Mesothelial cell of epicardium (in vitro differentiated cells): Measurements from ENCODE around the gene PITHD1. TPM values are rescaled to one million over a fixed set of nuclear protein-coding genes. Genes with fewer than 3 reads are reported as not detected.

Experiments
- DNase-seq, 2 experiments: peaks; one replicate each; pipeline ENCODE4 v3.0.0; 2021; ENCODE audit warnings: low spot score in 2 of 2; ENCODE audit not compliant: unreplicated experiment in 2 of 2
- H3K27ac Mint-ChIP-seq: 2 replicates; pipeline ENCODE4 v1.8.0; 2021; ENCODE audit warnings: mixed read lengths
- H3K27me3 Mint-ChIP-seq: 2 replicates; pipeline ENCODE4 v1.8.0; 2021; ENCODE audit warnings: low read depth, mixed read lengths
- H3K36me3 Mint-ChIP-seq: 2 replicates; pipeline ENCODE4 v1.8.0; 2021; ENCODE audit warnings: mixed read lengths
- H3K4me1 Mint-ChIP-seq: 2 replicates; pipeline ENCODE4 v1.8.0; 2021; ENCODE audit warnings: mixed read lengths
- H3K4me3 Mint-ChIP-seq: 2 replicates; pipeline ENCODE4 v1.8.0; 2021; ENCODE audit warnings: mild to moderate bottlenecking, moderate library complexity, mixed read lengths
- H3K9me3 Mint-ChIP-seq: 2 replicates; pipeline ENCODE4 v1.8.0; 2021; ENCODE audit warnings: mixed read lengths
- total RNA-seq: library from RNA; stranded (reverse); gene quantifications from 3 replicates; pipeline ENCODE4 v1.2.1, GENCODE V29; 2021
- TF ChIP-seq, protein P1 (sequence below): fragments of 200-600 bp; sonication (generic); IDR thresholded peaks from one replicate; pipeline ENCODE4 v1.5.0; 2021; ENCODE audit warnings: antibody characterized with exemption; ENCODE audit not compliant: unreplicated experiment

PITHD1 gene
- total RNA-seq, 1 donor from 2014 or later = 52.1 TPM

DNA sequence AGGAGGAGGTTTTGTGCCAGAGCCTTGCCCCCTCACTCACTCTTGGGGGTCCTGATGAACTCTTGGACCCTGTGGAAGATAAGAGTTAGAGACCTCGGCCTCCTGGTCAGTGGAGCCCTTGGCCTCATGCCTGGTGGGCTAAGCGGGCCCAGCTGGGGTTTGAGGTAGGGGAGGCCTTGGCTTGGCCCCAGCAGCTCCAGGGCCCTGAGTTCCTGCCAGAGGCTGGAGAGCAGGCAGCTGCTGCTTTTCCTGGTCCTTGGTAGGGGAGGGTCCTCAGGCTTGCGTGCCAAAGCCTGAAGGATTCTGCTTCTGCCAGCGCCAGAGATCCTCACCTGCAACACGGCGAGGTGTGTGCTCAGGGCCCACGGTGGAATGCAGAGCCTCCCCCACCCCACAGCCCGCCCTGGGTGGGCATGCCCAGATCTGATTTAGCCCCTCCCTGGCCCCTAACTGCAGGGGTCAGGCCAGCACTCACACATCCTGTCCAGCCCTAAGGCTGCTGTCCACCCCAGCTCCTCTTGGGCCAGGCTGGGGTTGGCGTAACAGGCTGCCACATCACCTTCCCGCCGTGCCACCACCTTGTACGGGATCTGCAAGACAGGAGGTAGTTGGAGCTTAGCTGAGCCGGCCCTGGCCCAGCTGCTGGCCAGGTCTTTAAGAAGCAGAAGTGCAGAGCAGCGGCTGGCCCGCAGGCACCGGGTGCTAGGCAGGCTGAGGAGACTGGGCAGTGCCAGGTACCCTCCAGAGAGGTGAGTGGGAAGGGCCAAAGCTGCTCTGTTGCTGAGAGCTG, 17.7 kb downstream of the PITHD1 start:
- TF ChIP-seq, protein P1, sequence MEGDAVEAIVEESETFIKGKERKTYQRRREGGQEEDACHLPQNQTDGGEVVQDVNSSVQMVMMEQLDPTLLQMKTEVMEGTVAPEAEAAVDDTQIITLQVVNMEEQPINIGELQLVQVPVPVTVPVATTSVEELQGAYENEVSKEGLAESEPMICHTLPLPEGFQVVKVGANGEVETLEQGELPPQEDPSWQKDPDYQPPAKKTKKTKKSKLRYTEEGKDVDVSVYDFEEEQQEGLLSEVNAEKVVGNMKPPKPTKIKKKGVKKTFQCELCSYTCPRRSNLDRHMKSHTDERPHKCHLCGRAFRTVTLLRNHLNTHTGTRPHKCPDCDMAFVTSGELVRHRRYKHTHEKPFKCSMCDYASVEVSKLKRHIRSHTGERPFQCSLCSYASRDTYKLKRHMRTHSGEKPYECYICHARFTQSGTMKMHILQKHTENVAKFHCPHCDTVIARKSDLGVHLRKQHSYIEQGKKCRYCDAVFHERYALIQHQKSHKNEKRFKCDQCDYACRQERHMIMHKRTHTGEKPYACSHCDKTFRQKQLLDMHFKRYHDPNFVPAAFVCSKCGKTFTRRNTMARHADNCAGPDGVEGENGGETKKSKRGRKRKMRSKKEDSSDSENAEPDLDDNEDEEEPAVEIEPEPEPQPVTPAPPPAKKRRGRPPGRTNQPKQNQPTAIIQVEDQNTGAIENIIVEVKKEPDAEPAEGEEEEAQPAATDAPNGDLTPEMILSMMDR = no peak
- no peak for DNase-seq
- Mint-ChIP-seq H3K27me3 (no peaks in the 10 kb centered on the region), H3K36me3 (peaks cover 3% of the 10 kb centered on the region), H3K4me1 (peaks cover 20% of the 10 kb centered on the region), H3K4me3 (no peak overlapping the region), H3K27ac (no peak overlapping the region), H3K9me3 (no peaks in the 10 kb centered on the region)

DNA sequence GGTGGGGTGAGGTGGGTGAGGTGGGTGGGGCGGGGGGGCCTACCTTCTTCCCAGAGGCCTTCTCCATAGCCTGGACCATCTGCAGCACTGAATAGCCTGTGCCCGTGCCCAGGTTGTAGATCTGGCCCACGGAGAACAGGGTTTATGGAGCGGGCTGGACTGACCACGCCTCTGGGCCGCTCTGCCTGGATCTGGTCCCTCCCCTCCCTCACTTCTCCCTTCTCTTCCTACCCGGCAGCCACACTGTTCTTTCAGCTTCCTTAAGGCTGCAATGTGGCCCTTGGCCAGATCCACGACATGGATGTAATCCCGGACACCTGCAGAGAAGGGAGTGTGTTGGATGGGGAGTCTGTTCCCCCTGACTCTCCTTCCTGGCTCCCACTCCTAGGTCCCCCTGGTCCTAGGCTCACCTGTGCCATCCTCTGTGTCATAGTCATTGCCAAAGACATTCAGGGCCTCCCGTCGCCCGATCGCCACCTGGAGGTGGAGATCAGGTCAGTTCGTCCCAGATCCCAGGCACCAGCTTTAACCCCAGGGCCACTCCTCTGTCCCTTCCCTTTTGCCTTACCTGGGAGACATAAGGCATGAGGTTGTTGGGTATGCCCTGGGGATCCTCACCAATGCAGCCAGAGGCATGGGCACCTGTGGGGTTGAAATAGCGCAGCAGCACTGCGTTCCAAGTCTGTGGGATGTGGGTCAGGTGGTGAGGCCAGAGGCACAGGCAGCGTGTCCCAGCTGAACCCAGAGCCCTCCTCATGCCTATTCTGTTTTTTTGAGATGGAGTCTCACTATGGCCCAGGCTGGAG, 18.5 kb downstream of the PITHD1 start:
- H3K27me3 Mint-ChIP-seq = no peaks in the 10 kb centered on the region
- H3K4me1 Mint-ChIP-seq = peaks cover 20% of the 10 kb centered on the region
- H3K9me3 Mint-ChIP-seq = no peaks in the 10 kb centered on the region
- no peak overlapping the region for H3K27ac Mint-ChIP-seq
- H3K36me3 Mint-ChIP-seq = peaks cover 3% of the 10 kb centered on the region
- no peak for DNase-seq
- TF ChIP-seq, protein P1 = no peak
- H3K4me3 Mint-ChIP-seq = no peak overlapping the region

DNA sequence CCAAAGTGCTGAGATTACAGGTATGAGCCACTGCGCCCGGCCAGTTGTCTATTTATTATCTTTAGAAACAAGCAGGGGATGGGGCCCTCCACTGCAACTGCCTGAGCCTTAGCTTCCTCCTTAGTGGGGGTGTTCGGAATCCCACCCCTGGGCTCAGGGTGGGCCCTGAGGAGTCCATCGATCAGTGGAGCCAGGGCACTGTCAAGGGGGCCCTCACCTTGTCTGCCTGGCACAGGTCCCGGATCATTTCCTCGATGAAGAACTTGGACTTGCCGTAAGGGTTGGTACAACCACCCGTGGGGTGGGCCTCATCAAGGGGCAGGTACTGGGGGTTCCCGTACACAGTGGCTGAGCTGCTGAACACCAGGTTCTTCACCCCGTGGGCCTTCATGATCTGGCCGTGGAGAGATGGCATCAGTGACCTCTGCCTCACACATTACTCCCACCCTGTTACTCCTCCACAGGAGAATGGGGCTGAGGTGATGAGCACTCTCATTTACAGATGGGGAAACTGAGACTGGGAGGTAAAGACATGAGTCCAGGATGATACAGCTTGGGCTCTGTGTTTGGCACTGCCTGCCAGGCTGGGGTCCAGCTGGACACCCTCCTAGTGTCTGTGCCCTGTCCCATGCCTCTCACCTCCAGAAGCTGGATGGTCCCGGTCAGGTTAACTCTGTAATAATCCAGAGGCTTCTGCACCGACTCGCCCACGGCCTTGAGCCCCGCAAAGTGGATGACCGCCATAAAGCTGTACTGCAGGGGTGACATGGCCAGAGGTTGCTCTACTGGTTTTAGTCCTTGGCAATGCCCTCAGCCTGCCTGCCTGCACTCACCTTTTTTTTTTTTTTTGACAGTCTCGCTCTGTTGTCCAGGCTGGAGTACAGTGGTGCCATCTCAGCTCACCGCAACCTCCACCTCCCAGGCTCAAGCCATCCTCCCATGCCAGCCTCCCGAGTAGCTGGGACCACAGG, 19.5 kb downstream of the PITHD1 start:
- H3K9me3 Mint-ChIP-seq = no peaks in the 10 kb centered on the region
- no peaks in the 10 kb centered on the region for H3K27me3 Mint-ChIP-seq
- peaks cover 3% of the 10 kb centered on the region for H3K36me3 Mint-ChIP-seq
- H3K27ac Mint-ChIP-seq = no peak overlapping the region
- TF ChIP-seq, protein P1 = no peak
- DNase-seq = no peak
- peaks cover 15% of the 10 kb centered on the region for H3K4me1 Mint-ChIP-seq
- no peak overlapping the region for H3K4me3 Mint-ChIP-seq

DNA sequence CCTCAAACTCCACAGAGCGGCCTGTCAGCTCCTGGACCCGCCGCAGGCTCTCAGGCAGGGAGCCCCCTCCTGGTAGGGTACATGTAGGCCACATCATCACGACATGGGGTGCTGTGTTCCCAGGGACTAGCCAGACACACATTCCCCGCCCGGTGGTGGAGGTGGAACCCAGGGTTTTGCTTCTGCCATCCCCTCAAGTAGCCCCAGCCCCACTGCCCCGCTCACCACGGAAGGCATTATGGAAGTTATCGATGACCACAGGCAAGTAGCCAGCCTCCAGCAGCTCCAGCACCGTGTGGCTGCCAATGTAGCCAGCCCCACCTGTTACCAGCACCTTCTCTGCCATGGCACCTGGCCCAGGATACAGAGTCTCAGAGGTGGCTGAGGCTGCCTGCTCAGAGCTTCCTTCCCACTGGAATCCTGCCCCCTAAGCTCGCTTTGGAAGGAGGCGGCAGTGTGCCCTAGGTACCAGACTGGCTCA, 20.5 kb downstream of the PITHD1 start:
- TF ChIP-seq, protein P1 = no peak
- Mint-ChIP-seq H3K27me3 (no peaks in the 10 kb centered on the region), H3K9me3 (no peaks in the 10 kb centered on the region), H3K4me1 (peaks cover 15% of the 10 kb centered on the region), H3K4me3 (peak overlapping the region; percentile 76), H3K36me3 (peaks cover 3% of the 10 kb centered on the region), H3K27ac (peak overlapping the region; percentile 43)
- no peak for DNase-seq

DNA sequence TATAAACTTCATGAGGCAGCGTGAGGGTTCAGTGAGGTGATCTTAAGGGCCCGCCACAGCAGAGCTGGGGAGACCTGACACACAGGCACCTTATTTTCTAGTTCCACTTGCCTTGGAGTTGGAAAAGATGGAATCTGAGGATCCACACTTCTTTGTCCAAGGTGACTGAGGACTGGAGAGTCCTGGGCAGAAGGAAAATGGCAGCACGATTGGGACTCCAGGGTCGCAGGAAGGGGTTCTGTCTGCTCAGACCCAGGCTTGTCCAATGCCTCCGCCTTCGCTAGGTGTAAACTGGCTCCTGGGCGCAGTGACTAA, 21.0 kb downstream of the PITHD1 start:
- Mint-ChIP-seq H3K9me3 (no peaks in the 10 kb centered on the region), H3K4me1 (peaks cover 15% of the 10 kb centered on the region), H3K4me3 (peak overlapping the region; percentile 76), H3K36me3 (peaks cover 4% of the 10 kb centered on the region), H3K27ac (peak overlapping the region; percentile 43), H3K27me3 (no peaks in the 10 kb centered on the region)
- DNase-seq = no peak
- TF ChIP-seq, protein P1 = no peak
